ENCODE data around the gene OR5T1.

The OR5T1 gene

DNA sequence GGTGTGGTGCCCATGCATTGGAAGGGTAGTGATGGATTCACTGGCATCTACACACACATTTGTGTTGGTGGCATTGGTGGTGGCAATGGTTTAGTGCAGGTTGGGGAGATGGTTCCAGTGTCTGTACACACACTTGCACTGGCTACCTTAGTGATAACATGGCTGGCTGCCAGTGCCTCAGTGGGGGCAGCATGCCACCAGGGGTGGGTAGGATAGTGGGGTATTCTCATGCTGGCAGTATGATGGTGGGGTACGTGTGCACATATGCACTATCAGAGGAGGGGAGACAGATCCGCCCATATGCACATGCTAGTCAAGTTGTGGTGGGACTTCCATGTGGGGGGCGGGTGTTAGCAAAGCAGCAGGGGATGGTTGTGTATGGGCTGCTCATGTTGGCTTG is 33.9 kb downstream of the OR5T1 start:
- no peak for DNase-seq (ENCODE audit: low read depth, low spot score)
- TF ChIP-seq, protein P1, sequence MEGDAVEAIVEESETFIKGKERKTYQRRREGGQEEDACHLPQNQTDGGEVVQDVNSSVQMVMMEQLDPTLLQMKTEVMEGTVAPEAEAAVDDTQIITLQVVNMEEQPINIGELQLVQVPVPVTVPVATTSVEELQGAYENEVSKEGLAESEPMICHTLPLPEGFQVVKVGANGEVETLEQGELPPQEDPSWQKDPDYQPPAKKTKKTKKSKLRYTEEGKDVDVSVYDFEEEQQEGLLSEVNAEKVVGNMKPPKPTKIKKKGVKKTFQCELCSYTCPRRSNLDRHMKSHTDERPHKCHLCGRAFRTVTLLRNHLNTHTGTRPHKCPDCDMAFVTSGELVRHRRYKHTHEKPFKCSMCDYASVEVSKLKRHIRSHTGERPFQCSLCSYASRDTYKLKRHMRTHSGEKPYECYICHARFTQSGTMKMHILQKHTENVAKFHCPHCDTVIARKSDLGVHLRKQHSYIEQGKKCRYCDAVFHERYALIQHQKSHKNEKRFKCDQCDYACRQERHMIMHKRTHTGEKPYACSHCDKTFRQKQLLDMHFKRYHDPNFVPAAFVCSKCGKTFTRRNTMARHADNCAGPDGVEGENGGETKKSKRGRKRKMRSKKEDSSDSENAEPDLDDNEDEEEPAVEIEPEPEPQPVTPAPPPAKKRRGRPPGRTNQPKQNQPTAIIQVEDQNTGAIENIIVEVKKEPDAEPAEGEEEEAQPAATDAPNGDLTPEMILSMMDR (IDR thresholded peaks at IDR 0.05; ENCODE audit: low read depth, low read length) = no peak
- H3K4me3 ChIP-seq (ENCODE audit: low read depth, low read length) = no peak overlapping the region
- in situ Hi-C loops (cut with HindIII; ENCODE audit: low sequenced_read_pairs) = no loop called here

DNA sequence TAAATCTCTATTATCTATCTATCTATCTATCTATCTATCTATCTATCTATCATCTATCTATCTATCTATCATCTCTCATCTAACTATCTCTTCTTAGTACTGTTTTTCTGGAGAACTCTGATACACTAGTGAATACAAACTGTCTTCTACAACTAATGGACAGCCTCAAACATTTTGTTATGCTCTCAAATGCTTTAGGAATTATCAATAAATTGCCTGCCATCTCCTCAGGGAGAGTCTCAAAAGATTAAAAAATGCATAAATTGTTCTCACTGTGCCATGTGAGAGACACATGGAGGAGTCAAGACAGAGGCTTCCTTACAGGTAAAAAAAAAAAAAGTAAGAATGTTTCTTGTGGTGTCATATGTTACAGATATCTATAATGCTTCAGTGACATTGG is 40.9 kb downstream of the OR5T1 start, which contains the start of gene OR8K3:
Gene OR8K3 (plus strand): TSS at position 301 of the 400 bp plus-strand sequence. CDS start 3,163 bp downstream, outside the sequence.
- in situ Hi-C loops (cut with HindIII; ENCODE audit: low sequenced_read_pairs) = no loop called here
- TF ChIP-seq, protein P1 (IDR thresholded peaks at IDR 0.05; ENCODE audit: low read depth, low read length) = no peak
- no peak within 1 kb of the TSS for H3K4me3 ChIP-seq (ENCODE audit: low read depth, low read length)
- no peak for DNase-seq (ENCODE audit: low read depth, low spot score)

All from astrocyte of the spinal cord (primary cell).